Activated CD8-positive, alpha-beta memory T cell treated with anti-CD3 and anti-CD28 coated beads for 48 hours (primary cell): ENCODE data around the gene PROM1.

Experiments used
- DNase-seq, 3 experiments: peaks; one replicate each; pipeline ENCODE4 v3.0.0-alpha.2; 2020; ENCODE audit warnings: low read depth in 2 of 3, low spot score in 2 of 3

PROM1 gene

GRCh38 chr4:16029886-16030285 lies 53.9 kb downstream of the PROM1 start:
- no peak for DNase-seq

GRCh38 chr4:16029262-16029661 lies 54.6 kb downstream of the PROM1 start:
- DNase-seq, result no peak

GRCh38 chr4:16027626-16028025 lies 56.2 kb downstream of the PROM1 start:
- DNase-seq, result no peak

- no peak for DNase-seq
These were observed 56.7 kb downstream of the PROM1 start for GRCh38 chr4:16027114-16027513.

GRCh38 chr4:16026160-16026761 lies 57.6 kb downstream of the PROM1 start:
- no peak for DNase-seq

GRCh38 chr4:16025268-16025667 lies 58.6 kb downstream of the PROM1 start:
- no peak for DNase-seq

GRCh38 chr4:16023776-16024408 lies 59.9 kb downstream of the PROM1 start:
- DNase-seq, result no peak

GRCh38 chr4:16021804-16022560 lies 61.8 kb downstream of the PROM1 start:
- DNase-seq, result no peak

GRCh38 chr4:16019649-16020048 lies 64.2 kb downstream of the PROM1 start:
- DNase-seq, result no peak

GRCh38 chr4:16018841-16019240 lies 65.0 kb downstream of the PROM1 start:
- no peak for DNase-seq

GRCh38 chr4:16018061-16018676 lies 65.7 kb downstream of the PROM1 start:
- DNase-seq, result no peak

- no peak for DNase-seq
These were observed 67.3 kb downstream of the PROM1 start for GRCh38 chr4:16016536-16016935.

GRCh38 chr4:16011173-16011572 lies 72.7 kb downstream of the PROM1 start:
- no peak for DNase-seq

- DNase-seq, result no peak
These were observed 74.7 kb downstream of the PROM1 start for GRCh38 chr4:16009153-16009552.

- DNase-seq, result no peak
These were observed 76.2 kb downstream of the PROM1 start for GRCh38 chr4:16007471-16008095.

GRCh38 chr4:16006771-16007446 lies 76.9 kb downstream of the PROM1 start:
- DNase-seq, result no peak

- DNase-seq, result no peak
These were observed 78.1 kb downstream of the PROM1 start for GRCh38 chr4:16005676-16006075.

- peak in 2 of 3 experiments; percentile 5 to 18 for DNase-seq
These were observed 82.4 kb downstream of the PROM1 start for GRCh38 chr4:16001484-16001858.

GRCh38 chr4:16000708-16001483 lies 82.9 kb downstream of the PROM1 start:
- DNase-seq, result no peak

GRCh38 chr4:15996773-15997172 lies 87.0 kb downstream of the PROM1 start:
- DNase-seq, result no peak
